ENCODE measurements around the gene ISYNA1. TPM values are rescaled to one million over a fixed set of nuclear protein-coding genes. Genes with fewer than 3 reads are reported as not detected.

The ISYNA1 gene
- total and polyA plus RNA-seq, 2 of the 13 experiments (the other 11 are each of a cell fraction or from before 2014, with no cell fraction given) = 29.6 to 48.5 TPM

GRCh38 chr19:18440936-18441803 lies 3.2 kb upstream of the ISYNA1 start (continued):
- TF ChIP-seq PRDM4 (CRISPR knock-in tag; IDR thresholded peaks at IDR 0.05; ENCODE audit: borderline replicate concordance) = no peak
- no peak for TF ChIP-seq ZNF407 (CRISPR knock-in tag; IDR thresholded peaks at IDR 0.05; ENCODE audit: not compliant biosample characterization)
- no peak for TF ChIP-seq TCF7 (IDR thresholded peaks at IDR 0.05; ENCODE audit: low read depth)
- no peak for TF ChIP-seq TAF1 (CRISPR knock-in tag; IDR thresholded peaks at IDR 0.05)
- no peak for TF ChIP-seq ZNF788 (CRISPR knock-in tag; IDR thresholded peaks at IDR 0.05; ENCODE audit: borderline replicate concordance)
- TF ChIP-seq MED13 (CRISPR knock-in tag; IDR thresholded peaks at IDR 0.05) = no peak
- TF ChIP-seq NR2F1 (CRISPR knock-in tag; IDR thresholded peaks at IDR 0.05) = no peak
- no peak for TF ChIP-seq ZNF883 (CRISPR knock-in tag; IDR thresholded peaks at IDR 0.05; ENCODE audit: not compliant biosample characterization)
- no peak for TF ChIP-seq TEF (CRISPR knock-in tag; IDR thresholded peaks at IDR 0.05)
- 0 out of 2 replicates have a peak, but pooled peaks have one; percentile 0 for TF ChIP-seq TBX2 (CRISPR knock-in tag; IDR thresholded peaks at IDR 0.05; ENCODE audit: borderline replicate concordance)
- no peak for TF ChIP-seq ZNF234 (CRISPR knock-in tag; conservative IDR thresholded peaks at IDR 0.05)
- no peak for TF ChIP-seq RBM22 (optimal IDR thresholded peaks at IDR 0.05; ENCODE audit: low read length)
- TF ChIP-seq POGK (CRISPR knock-in tag; conservative IDR thresholded peaks at IDR 0.05) = 0 out of 2 replicates have a peak, but pooled peaks have one; percentile 51
- TF ChIP-seq RXRA (CRISPR knock-in tag; IDR thresholded peaks at IDR 0.05) = peak; percentile 49; the same call in 1 of the 2 replicates
- TF ChIP-seq ZNF678 (CRISPR knock-in tag; IDR thresholded peaks at IDR 0.05) = no peak
